Fibroblast of lung (primary cell): ENCODE data around the gene CDKN1A.

ENCODE experiments used
- EZH2 ChIP-seq: IDR thresholded peaks from 2 replicates; pipeline ENCODE4 v1.5.1; 2012; ENCODE audit warnings: low read length, control low read depth, mild to moderate bottlenecking; ENCODE audit errors: missing control alignments
- TF ChIP-seq, protein P1 (sequence below), 2 donors: IDR thresholded peaks in 1 of 2; conservative IDR thresholded peaks in 1 of 2; 1 replicate in 1 of 2; 2 replicates in 1 of 2; pipeline ENCODE4 v1.5.1; 2011 to 2012; ENCODE audit warnings: low read length in 2 of 2, control low read depth in 1 of 2, inconsistent platforms in 1 of 2, low read depth in 1 of 2, mild to moderate bottlenecking in 1 of 2

DNA sequence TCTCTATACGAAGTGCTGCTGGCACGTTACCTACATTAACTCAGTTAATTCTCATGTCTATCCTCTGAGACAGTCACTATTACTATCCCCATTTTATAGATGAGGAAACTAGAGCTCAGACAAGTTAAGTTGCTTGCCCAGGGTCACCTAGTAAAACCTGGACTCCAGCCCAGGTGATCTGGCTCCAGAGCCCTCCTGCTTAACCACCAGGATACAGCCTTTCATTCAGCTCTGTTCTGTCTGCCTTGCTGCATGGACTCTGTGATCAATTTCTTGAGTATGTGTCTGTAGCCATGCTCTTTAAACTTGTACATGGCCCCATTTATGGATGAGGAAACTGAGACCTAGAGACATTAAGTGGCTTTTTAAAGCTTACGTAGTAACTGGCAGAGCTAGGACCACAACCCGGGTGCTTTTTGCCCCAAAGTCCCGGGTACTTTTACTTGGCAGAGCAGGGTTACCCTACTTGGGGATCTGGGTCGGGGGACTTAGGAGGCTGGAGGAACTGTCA, 4.7 kb downstream of the CDKN1A start:
- TF ChIP-seq, protein P1, sequence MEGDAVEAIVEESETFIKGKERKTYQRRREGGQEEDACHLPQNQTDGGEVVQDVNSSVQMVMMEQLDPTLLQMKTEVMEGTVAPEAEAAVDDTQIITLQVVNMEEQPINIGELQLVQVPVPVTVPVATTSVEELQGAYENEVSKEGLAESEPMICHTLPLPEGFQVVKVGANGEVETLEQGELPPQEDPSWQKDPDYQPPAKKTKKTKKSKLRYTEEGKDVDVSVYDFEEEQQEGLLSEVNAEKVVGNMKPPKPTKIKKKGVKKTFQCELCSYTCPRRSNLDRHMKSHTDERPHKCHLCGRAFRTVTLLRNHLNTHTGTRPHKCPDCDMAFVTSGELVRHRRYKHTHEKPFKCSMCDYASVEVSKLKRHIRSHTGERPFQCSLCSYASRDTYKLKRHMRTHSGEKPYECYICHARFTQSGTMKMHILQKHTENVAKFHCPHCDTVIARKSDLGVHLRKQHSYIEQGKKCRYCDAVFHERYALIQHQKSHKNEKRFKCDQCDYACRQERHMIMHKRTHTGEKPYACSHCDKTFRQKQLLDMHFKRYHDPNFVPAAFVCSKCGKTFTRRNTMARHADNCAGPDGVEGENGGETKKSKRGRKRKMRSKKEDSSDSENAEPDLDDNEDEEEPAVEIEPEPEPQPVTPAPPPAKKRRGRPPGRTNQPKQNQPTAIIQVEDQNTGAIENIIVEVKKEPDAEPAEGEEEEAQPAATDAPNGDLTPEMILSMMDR (conservative IDR thresholded peaks at IDR 0.05 in 1 of 2, IDR thresholded peaks at IDR 0.05 in 1 of 2; ENCODE audit: low read depth in 1 of 2, low read length in 2 of 2), result no peak
- no peak for TF ChIP-seq EZH2
